Measurements from ENCODE around the gene CLIC4.

CLIC4 gene

DNA sequence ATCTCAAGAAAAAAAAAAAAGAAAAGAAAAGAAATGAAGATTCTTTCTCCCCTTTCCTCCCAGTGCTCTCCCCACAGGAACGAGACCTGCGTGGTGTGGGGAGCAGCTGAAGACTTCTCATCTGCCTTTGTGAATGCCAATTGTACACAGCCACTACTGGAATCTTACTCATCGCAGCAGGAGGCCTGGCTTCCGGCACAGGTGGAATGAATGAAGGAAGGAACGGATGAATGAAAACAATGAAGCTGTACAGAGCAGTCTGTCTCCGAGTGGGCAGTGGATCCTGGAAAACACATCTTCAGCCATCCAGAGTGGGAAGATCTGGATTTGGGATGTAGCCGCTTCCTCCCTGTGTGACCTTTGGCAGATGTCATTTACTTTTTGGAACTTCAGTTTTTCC, 119.9 kb downstream of the CLIC4 start:
- Histone ChIP-seq H3K36me3 (replicated peaks; ENCODE audit: low read depth, low read length) (no peaks in the 10 kb centered on the region), H3K27ac (ENCODE audit: low read length) (no peak overlapping the region), H2AFZ (ENCODE audit: low read depth, low read length) (no peak overlapping the region), H3K4me2 (ENCODE audit: low read length) (no peak overlapping the region), H3K79me2 (ENCODE audit: low read length) (no peaks in the 10 kb centered on the region), H3K4me3 (ENCODE audit: low read length) (no peak overlapping the region), H3K4me1 (ENCODE audit: low read length) (peaks cover 17% of the 10 kb centered on the region), H3K9me3 (ENCODE audit: insufficient read depth, low read length) (no peaks in the 10 kb centered on the region), H3K9ac (ENCODE audit: low read length) (no peak overlapping the region), H4K20me1 (ENCODE audit: insufficient read depth, low read length) (no peaks in the 10 kb centered on the region), H3K27me3 (ENCODE audit: low read depth, low read length) (peaks cover 4% of the 10 kb centered on the region; the same call in 1 of the 2 replicates)
- TF ChIP-seq, protein P1, sequence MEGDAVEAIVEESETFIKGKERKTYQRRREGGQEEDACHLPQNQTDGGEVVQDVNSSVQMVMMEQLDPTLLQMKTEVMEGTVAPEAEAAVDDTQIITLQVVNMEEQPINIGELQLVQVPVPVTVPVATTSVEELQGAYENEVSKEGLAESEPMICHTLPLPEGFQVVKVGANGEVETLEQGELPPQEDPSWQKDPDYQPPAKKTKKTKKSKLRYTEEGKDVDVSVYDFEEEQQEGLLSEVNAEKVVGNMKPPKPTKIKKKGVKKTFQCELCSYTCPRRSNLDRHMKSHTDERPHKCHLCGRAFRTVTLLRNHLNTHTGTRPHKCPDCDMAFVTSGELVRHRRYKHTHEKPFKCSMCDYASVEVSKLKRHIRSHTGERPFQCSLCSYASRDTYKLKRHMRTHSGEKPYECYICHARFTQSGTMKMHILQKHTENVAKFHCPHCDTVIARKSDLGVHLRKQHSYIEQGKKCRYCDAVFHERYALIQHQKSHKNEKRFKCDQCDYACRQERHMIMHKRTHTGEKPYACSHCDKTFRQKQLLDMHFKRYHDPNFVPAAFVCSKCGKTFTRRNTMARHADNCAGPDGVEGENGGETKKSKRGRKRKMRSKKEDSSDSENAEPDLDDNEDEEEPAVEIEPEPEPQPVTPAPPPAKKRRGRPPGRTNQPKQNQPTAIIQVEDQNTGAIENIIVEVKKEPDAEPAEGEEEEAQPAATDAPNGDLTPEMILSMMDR (IDR thresholded peaks at IDR 0.05; ENCODE audit: low read depth, low read length): no peak
- TF ChIP-seq EZH2phosphoT487 (IDR thresholded peaks at IDR 0.05; ENCODE audit: low read depth): no peak

DNA sequence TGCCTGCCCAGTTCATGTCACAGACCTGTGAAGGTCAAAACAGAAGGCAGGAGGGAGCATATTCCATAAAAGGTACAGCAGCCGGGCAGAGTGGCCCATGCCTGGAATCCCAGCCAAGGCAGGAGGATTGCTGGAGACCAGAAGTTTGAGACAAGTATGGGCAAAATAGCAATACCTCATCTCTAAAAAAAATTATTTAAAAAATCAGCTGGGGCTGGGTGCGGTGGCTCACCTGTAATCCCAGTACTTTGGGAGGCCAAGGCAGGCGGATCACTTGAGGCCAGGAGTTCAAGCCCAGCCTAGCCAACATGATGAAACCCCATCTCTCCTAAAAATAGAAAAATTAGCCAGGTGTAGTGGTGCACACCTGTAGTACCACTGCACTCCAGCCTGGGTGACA, 120.3 kb downstream of the CLIC4 start:
- no peaks in the 10 kb centered on the region for H3K79me2 ChIP-seq (ENCODE audit: low read length)
- H3K36me3 ChIP-seq (replicated peaks; ENCODE audit: low read depth, low read length): no peaks in the 10 kb centered on the region
- H2AFZ ChIP-seq (ENCODE audit: low read depth, low read length): no peak overlapping the region
- no peaks in the 10 kb centered on the region for H3K9me3 ChIP-seq (ENCODE audit: insufficient read depth, low read length)
- no peak overlapping the region for H3K4me2 ChIP-seq (ENCODE audit: low read length)
- H3K4me1 ChIP-seq (ENCODE audit: low read length): peaks cover 17% of the 10 kb centered on the region
- H3K4me3 ChIP-seq (ENCODE audit: low read length): no peak overlapping the region
- H3K27ac ChIP-seq (ENCODE audit: low read length): no peak overlapping the region
- no peak for TF ChIP-seq EZH2phosphoT487 (IDR thresholded peaks at IDR 0.05; ENCODE audit: low read depth)
- TF ChIP-seq, protein P1 (IDR thresholded peaks at IDR 0.05; ENCODE audit: low read depth, low read length): no peak
- no peaks in the 10 kb centered on the region for H4K20me1 ChIP-seq (ENCODE audit: insufficient read depth, low read length)
- no peak overlapping the region for H3K9ac ChIP-seq (ENCODE audit: low read length)
- H3K27me3 ChIP-seq (ENCODE audit: low read depth, low read length): peaks cover 4% of the 10 kb centered on the region; the same call in 1 of the 2 replicates

DNA sequence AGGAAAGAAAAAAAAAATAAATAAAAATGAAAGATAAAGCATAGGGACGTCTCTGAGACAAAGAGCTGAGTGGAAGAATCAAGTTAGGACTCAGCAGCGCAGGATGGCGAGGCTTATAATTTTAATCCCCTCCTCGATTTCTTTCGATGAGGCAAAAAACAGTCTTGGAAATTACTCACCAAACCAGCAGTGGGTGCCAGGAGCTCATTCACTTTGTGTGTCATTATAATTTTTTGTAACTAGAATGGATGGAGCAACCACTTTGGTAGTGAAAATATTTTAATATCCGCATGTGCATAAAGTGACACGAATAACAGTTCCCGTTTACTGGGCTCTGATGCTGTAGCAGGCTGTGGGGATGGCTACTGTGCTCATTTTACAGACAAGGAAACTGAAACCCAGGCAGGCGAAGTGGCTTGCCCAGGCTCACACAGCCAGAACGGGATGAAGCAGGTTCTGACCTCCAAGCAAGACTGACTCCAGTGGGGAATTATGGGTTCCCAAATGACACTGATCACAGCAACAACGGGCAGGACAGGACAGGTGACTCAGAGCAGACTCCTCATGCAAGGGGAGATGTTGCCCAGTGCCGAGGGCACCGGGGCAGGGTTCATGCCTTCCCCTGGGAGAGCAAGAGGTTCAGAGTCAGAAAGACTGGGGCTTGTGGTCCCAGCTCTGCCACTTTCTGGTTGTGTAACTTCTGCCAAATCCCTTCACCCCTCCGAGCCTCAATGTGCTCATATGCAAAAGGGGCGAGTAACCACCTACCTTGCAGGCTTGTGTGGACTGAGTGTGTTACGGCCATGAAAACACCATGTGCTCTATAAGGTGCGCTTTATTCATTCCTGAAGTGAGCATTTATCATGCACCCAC, 121.2 kb downstream of the CLIC4 start:
- TF ChIP-seq, protein P1 (IDR thresholded peaks at IDR 0.05; ENCODE audit: low read depth, low read length): no peak
- no peak for TF ChIP-seq EZH2phosphoT487 (IDR thresholded peaks at IDR 0.05; ENCODE audit: low read depth)
- peaks cover 4% of the 10 kb centered on the region; the same call in 1 of the 2 replicates for H3K27me3 ChIP-seq (ENCODE audit: low read depth, low read length)
- peak overlapping the region; percentile 89 for H3K4me2 ChIP-seq (ENCODE audit: low read length)
- H4K20me1 ChIP-seq (ENCODE audit: insufficient read depth, low read length): no peaks in the 10 kb centered on the region
- H3K4me3 ChIP-seq (ENCODE audit: low read length): peak overlapping the region; percentile 71
- peaks cover 17% of the 10 kb centered on the region for H3K4me1 ChIP-seq (ENCODE audit: low read length)
- H3K9me3 ChIP-seq (ENCODE audit: insufficient read depth, low read length): no peaks in the 10 kb centered on the region
- no peak overlapping the region for H3K27ac ChIP-seq (ENCODE audit: low read length)
- no peak overlapping the region for H3K9ac ChIP-seq (ENCODE audit: low read length)
- no peaks in the 10 kb centered on the region for H3K79me2 ChIP-seq (ENCODE audit: low read length)
- no peaks in the 10 kb centered on the region for H3K36me3 ChIP-seq (replicated peaks; ENCODE audit: low read depth, low read length)
- 0 out of 2 replicates have a peak overlapping the region, but pooled peaks have one; percentile 70 for H2AFZ ChIP-seq (ENCODE audit: low read depth, low read length)

DNA sequence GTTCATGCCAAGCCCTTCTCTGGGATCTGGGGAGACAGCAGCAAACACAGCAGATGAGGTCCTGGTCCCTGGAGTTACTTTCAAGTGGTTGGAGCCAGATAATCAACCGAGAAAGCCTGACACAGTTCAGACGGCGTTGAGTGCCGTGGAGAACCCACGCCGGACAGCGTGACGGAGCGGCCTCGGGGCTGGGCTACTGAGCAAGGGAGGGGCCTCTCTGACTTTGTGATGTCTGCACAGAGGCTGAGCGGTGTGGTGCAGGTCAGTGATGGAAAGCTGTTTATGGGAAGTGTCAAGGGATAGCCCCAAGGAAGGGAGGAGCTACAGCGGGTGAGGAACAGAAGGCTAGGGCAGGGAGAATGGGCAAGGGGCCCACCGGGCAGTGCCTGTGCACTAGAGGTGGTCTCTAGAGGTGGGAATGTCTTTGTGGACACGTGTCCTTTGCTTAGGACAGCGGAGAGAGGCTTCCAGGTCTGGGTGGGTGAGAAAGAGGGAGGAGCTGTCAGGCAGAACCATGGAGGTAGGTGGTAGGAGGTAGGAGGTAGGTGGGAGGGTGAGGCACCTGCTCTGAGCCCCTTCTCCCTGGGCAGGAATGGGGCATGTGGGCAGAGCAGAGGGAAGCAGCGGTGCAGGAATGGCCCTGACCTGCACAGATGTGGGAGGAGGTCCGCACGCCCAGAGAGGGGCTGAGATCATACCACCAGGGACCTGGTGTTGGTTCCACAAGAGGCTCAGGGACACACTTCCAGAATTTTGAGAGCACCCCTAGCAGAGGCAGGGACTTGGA, 122.0 kb downstream of the CLIC4 start:
- H3K27ac ChIP-seq (ENCODE audit: low read length): no peak overlapping the region
- no peaks in the 10 kb centered on the region for H3K36me3 ChIP-seq (replicated peaks; ENCODE audit: low read depth, low read length)
- peaks cover 4% of the 10 kb centered on the region; the same call in 1 of the 2 replicates for H3K27me3 ChIP-seq (ENCODE audit: low read depth, low read length)
- H3K4me2 ChIP-seq (ENCODE audit: low read length): peak overlapping the region; percentile 89
- H3K9ac ChIP-seq (ENCODE audit: low read length): no peak overlapping the region
- no peaks in the 10 kb centered on the region for H3K9me3 ChIP-seq (ENCODE audit: insufficient read depth, low read length)
- H4K20me1 ChIP-seq (ENCODE audit: insufficient read depth, low read length): no peaks in the 10 kb centered on the region
- H2AFZ ChIP-seq (ENCODE audit: low read depth, low read length): no peak overlapping the region
- no peaks in the 10 kb centered on the region for H3K79me2 ChIP-seq (ENCODE audit: low read length)
- TF ChIP-seq, protein P1 (IDR thresholded peaks at IDR 0.05; ENCODE audit: low read depth, low read length): no peak
- TF ChIP-seq EZH2phosphoT487 (IDR thresholded peaks at IDR 0.05; ENCODE audit: low read depth): no peak
- H3K4me3 ChIP-seq (ENCODE audit: low read length): peak overlapping the region; percentile 71
- peaks cover 17% of the 10 kb centered on the region for H3K4me1 ChIP-seq (ENCODE audit: low read length)

All from OCI-LY3 (cell line).